IMR-90 (cell line): Measurements from ENCODE around the gene NKAPL. TPM values are rescaled to one million over a fixed set of nuclear protein-coding genes. Genes with fewer than 3 reads are reported as not detected.

Source experiments
- ATAC-seq: fragments of 200-7000 bp; cut with Tn5 transposase; 2 replicates; pipeline ENCODE4 v1.9.1; 2020; ENCODE audit warnings: low read depth, mild to moderate bottlenecking, moderate library complexity
- BruUV-seq: library from RNA; stranded (reverse); fragments of 400-500 nt; replicated peaks from 2 replicates; lab custom pipeline; 2021; lab: Mats Ljungman, UMichigan
- CTCF ChIA-PET: fragments of 300-600 bp; formaldehyde crosslinking; extraction: SDS; loops from one replicate; lab custom pipeline; 2021; ENCODE audit warnings: antibody characterized with exemption; lab: Yijun Ruan, JAX
- POLR2A ChIA-PET: fragments of 300-600 bp; sonication (Branson Sonifier 250); formaldehyde crosslinking; loops from one replicate; lab custom pipeline; 2022; ENCODE audit warnings: antibody characterized with exemption; ENCODE audit not compliant: unreplicated experiment; lab: Charles Lee
- DNase-seq: peaks from one replicate; pipeline ENCODE4 v3.0.0; 2013
- H2AFZ ChIP-seq: replicated peaks from 2 replicates; pipeline ENCODE3; 2013; ENCODE audit warnings: low read length, mild to moderate bottlenecking; ENCODE audit not compliant: poor library complexity
- H2AK5ac ChIP-seq: 2 replicates; pipeline ENCODE4 v1.6.1; 2013; ENCODE audit warnings: low read depth, low read length, inconsistent platforms
- H2AK9ac ChIP-seq: replicated peaks from 2 replicates; pipeline ENCODE3; 2013; ENCODE audit warnings: mild to moderate bottlenecking, low read depth, low read length, moderate library complexity; ENCODE audit not compliant: poor library complexity
- H2BK120ac ChIP-seq: 2 replicates; pipeline ENCODE4 v1.6.1; 2013; ENCODE audit warnings: low read depth, low read length, inconsistent platforms
- H2BK15ac ChIP-seq: 3 replicates; pipeline ENCODE4 v1.6.1; 2013; ENCODE audit warnings: low read depth, low read length, inconsistent platforms
- H2BK20ac ChIP-seq: 2 replicates; pipeline ENCODE4 v1.6.1; 2013; ENCODE audit warnings: low read depth, mild to moderate bottlenecking, inconsistent platforms, low read length, moderate library complexity
- H2BK5ac ChIP-seq: 2 replicates; pipeline ENCODE4 v1.6.1; 2013; ENCODE audit warnings: mild to moderate bottlenecking, low read depth, low read length, inconsistent platforms; ENCODE audit not compliant: poor library complexity, severe bottlenecking
- H3K14ac ChIP-seq: replicated peaks from 2 replicates; pipeline ENCODE4 v1.6.1; 2013; ENCODE audit warnings: low read depth, low read length, inconsistent platforms
- H3K18ac ChIP-seq: 2 replicates; pipeline ENCODE4 v1.6.1; 2013; ENCODE audit warnings: low read depth, low read length, control low read depth
- H3K23ac ChIP-seq: 2 replicates; pipeline ENCODE4 v1.6.1; 2013; ENCODE audit warnings: low read depth, low read length, inconsistent platforms
- H3K27ac ChIP-seq: 2 replicates; pipeline ENCODE4 v1.5.1; 2013; ENCODE audit warnings: mild to moderate bottlenecking, control low read depth, low read length; ENCODE audit not compliant: insufficient read depth
- H3K27me3 ChIP-seq: 2 replicates; pipeline ENCODE4 v1.6.1; 2013; ENCODE audit warnings: low read length; ENCODE audit not compliant: control insufficient read depth, insufficient read depth
- H3K36me3 ChIP-seq: 2 replicates; pipeline ENCODE4 v1.6.1; 2013; ENCODE audit warnings: low read length, mixed read lengths; ENCODE audit not compliant: control insufficient read depth, insufficient read depth
- H3K4ac ChIP-seq: 2 replicates; pipeline ENCODE4 v1.6.1; 2013; ENCODE audit warnings: low read depth, low read length, inconsistent platforms
- H3K4me1 ChIP-seq: 2 replicates; pipeline ENCODE4 v1.6.1; 2013; ENCODE audit warnings: low read length, mixed read lengths; ENCODE audit not compliant: control insufficient read depth, insufficient read depth
- H3K4me2 ChIP-seq: 2 replicates; pipeline ENCODE4 v1.6.1; 2013; ENCODE audit warnings: low read depth, mild to moderate bottlenecking, control low read depth, low read length, moderate library complexity
- H3K4me3 ChIP-seq: 2 replicates; pipeline ENCODE4 v1.5.1; 2013; ENCODE audit warnings: low read depth, mild to moderate bottlenecking, control low read depth, low read length, moderate library complexity; ENCODE audit not compliant: insufficient read depth
- H3K56ac ChIP-seq: 2 replicates; pipeline ENCODE4 v1.6.1; 2013; ENCODE audit warnings: low read length, inconsistent platforms; ENCODE audit not compliant: insufficient read depth; ENCODE audit errors: extremely low read depth
- H3K79me1 ChIP-seq, 2 experiments: 2 replicates each; pipeline ENCODE4 v1.6.1; 2013; ENCODE audit warnings: low read length in 2 of 2, inconsistent platforms in 1 of 2, low read depth in 1 of 2
- H3K9ac ChIP-seq: 2 replicates; pipeline ENCODE4 v1.6.1; 2013; ENCODE audit warnings: low read depth, low read length, control low read depth
- H3K9me1 ChIP-seq: 2 replicates; pipeline ENCODE4 v1.6.1; 2013; ENCODE audit warnings: low read length, inconsistent platforms; ENCODE audit not compliant: insufficient read depth
- H3K9me3 ChIP-seq: 2 replicates; pipeline ENCODE4 v1.6.1; 2013; ENCODE audit warnings: low read length; ENCODE audit not compliant: control insufficient read depth, insufficient read depth
- H4K20me1 ChIP-seq: 2 replicates; pipeline ENCODE4 v1.6.1; 2013; ENCODE audit warnings: low read length, inconsistent platforms; ENCODE audit not compliant: insufficient read depth
- H4K5ac ChIP-seq: 2 replicates; pipeline ENCODE4 v1.6.1; 2013; ENCODE audit warnings: mild to moderate bottlenecking, low read depth, low read length, control low read depth
- H4K8ac ChIP-seq, 2 experiments: 2 replicates each; pipeline ENCODE4 v1.6.1; 2013; ENCODE audit warnings: low read depth in 2 of 2, low read length in 2 of 2, control low read depth in 1 of 2, inconsistent platforms in 1 of 2
- H4K91ac ChIP-seq: 2 replicates; pipeline ENCODE4 v1.6.1; 2013; ENCODE audit warnings: low read depth, low read length, inconsistent platforms; ENCODE audit not compliant: insufficient read depth
- BHLHE40 ChIP-seq: fragments of 150-350 bp; IDR thresholded peaks from 2 replicates; pipeline ENCODE4 v1.6.1; 2016; ENCODE audit warnings: mild to moderate bottlenecking, low read depth, low read length
- CEBPB ChIP-seq: IDR thresholded peaks from 2 replicates; pipeline ENCODE4 v1.6.1; 2012; ENCODE audit warnings: low read depth, low read length, improper control_type of control experiment
- FOS ChIP-seq: fragments of 150-350 bp; IDR thresholded peaks from 2 replicates; pipeline ENCODE4 v1.6.1; 2016; ENCODE audit warnings: low read depth, low read length
- MAFK ChIP-seq: IDR thresholded peaks from 2 replicates; pipeline ENCODE4 v1.6.1; 2012; ENCODE audit warnings: low read depth, low read length, improper control_type of control experiment
- MAZ ChIP-seq: IDR thresholded peaks from 2 replicates; pipeline ENCODE4 v1.6.1; 2012; ENCODE audit warnings: low read depth, mild to moderate bottlenecking, low read length, improper control_type of control experiment, moderate library complexity, borderline replicate concordance
- POLR2A ChIP-seq: IDR thresholded peaks from 2 replicates; pipeline ENCODE4 v1.6.1; 2012; ENCODE audit warnings: mild to moderate bottlenecking, low read depth, low read length
- RAD21 ChIP-seq: IDR thresholded peaks from 2 replicates; pipeline ENCODE4 v1.6.1; 2012; ENCODE audit warnings: low read length, improper control_type of control experiment
- WGBS, 2 experiments: methylation state at CpG; one replicate each; pipeline versions ENCODE4 v1.1.5 to v1.1.7; 2013; ENCODE audit warnings: missing lambda C conversion rate in 2 of 2; ENCODE audit not compliant: insufficient read length in 1 of 2; ENCODE audit errors: extremely low coverage in 2 of 2; 5-methylcytosine and 5-hydroxymethylcytosine counted together
- dilution Hi-C: fragments of 300-500 bp; cut with HindIII; formaldehyde crosslinking; loops from one replicate; pipeline ENCODE4 v1.14.3; 2018; ENCODE audit warnings: low sequenced_read_pairs; ENCODE audit not compliant: unreplicated experiment
- in situ Hi-C: fragments of 300-500 bp; cut with MboI; formaldehyde crosslinking; loops from 3 replicates; pipeline ENCODE4 v1.14.3; 2019; ENCODE audit warnings: low sequenced_read_pairs, inconsistent platforms, mixed read lengths
- intact Hi-C: fragments of 100-400 bp; cut with micrococcal nuclease; formaldehyde crosslinking; loops from 2 replicates; pipeline ENCODE4 v1.10.0; 2022
- polyA plus RNA-seq, 3 experiments: library from polyadenylated mRNA; depleted of rRNA; stranded (reverse); fragments of >200 nt; gene quantifications; 2 replicates each; pipeline ENCODE4 v1.2.3, GENCODE V29; 2012; ENCODE audit warnings: low replicate concordance in 1 of 3
- total RNA-seq: library from RNA; depleted of rRNA; stranded (reverse); fragments of >200 nt; gene quantifications from 2 replicates; pipeline ENCODE4 v1.2.3, GENCODE V29; 2012

The NKAPL gene
- total and polyA plus RNA-seq, 2 of the 4 experiments (the other 2 are of a cell fraction): 0.51 to 0.54 TPM

DNA sequence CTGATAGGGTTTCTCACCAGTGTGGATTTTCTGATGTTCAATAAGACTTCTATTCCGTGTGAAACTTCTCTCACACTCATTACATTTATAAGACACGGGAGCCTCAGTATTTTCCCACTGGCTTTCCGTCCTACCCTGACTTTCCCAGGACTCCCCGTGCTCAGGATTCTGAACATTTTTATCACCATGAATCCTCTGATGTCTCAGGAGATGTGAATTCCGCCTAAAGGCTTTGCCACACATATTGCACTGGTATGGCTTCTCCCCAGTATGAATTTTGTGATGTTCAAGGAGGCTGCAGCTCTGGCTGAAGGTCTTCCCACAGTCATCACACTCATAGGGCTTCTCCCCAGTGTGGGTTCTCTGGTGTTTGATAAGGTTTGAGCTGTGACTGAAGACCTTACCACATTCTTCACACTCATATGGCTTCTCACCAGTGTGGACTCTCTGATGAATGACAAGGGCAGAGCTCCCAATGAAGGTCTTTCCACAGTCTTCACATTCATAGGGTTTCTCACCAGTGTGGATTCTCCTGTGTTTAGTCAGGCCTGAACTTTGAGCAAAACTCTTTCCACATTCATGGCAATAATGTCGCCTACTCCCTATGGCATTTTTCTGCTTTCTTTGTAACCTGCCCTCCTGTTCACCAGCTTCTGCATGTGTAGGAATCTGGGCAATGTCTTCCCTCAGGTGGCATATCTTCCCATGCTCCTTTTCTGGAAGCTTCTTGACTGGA lies 13.7 kb upstream of the NKAPL start:
- H2BK20ac ChIP-seq: no peak overlapping the region
- no peak overlapping the region for H2BK120ac ChIP-seq
- H3K4ac ChIP-seq: no peak overlapping the region
- no peak overlapping the region for H3K4me2 ChIP-seq
- no peak overlapping the region for H4K5ac ChIP-seq
- CTCF ChIA-PET: no interaction called here
- H3K27me3 ChIP-seq: no peaks in the 10 kb centered on the region
- H3K18ac ChIP-seq: no peak overlapping the region
- no peak overlapping the region for H3K56ac ChIP-seq
- H3K79me1 ChIP-seq: peaks cover 0 to 9% of the 10 kb centered on the region in 2 experiments; a peak in 3 of 4 replicates
- no peaks in the 10 kb centered on the region for H3K9me3 ChIP-seq
- no peak overlapping the region for H2BK15ac ChIP-seq
- no peak overlapping the region for H4K8ac ChIP-seq
- ATAC-seq (no peak), DNase-seq (no peak)
- H3K9me1 ChIP-seq: no peaks in the 10 kb centered on the region
- in situ Hi-C loops: no loop called here
- H3K4me3 ChIP-seq: no peak overlapping the region
- H2BK5ac ChIP-seq: no peak overlapping the region
- H4K91ac ChIP-seq: no peak overlapping the region
- H3K36me3 ChIP-seq: peaks cover 29% of the 10 kb centered on the region
- TF ChIP-seq CEBPB (no peak), RAD21 (no peak), POLR2A (no peak), BHLHE40 (no peak), FOS (no peak), MAZ (no peak), MAFK (no peak)
- BruUV-seq: no TSS peak
- dilution Hi-C loops: no loop called here
- H2AFZ ChIP-seq: no peak overlapping the region
- H3K4me1 ChIP-seq: no peaks in the 10 kb centered on the region
- no peak overlapping the region for H2AK9ac ChIP-seq
- no peak overlapping the region for H3K27ac ChIP-seq
- no peak overlapping the region for H3K14ac ChIP-seq
- H3K23ac ChIP-seq: no peak overlapping the region; the same call in 1 of the 2 replicates
- 100% methylated on average over 2 of the region's 6 CpGs; no CpG with 5 or more reads in 1 of the 2 experiments for WGBS, 2 experiments
- H2AK5ac ChIP-seq: no peak overlapping the region
- POLR2A ChIA-PET: no interaction called here
- no peak overlapping the region for H3K9ac ChIP-seq
- intact Hi-C loops: no loop called here
- no peaks in the 10 kb centered on the region for H4K20me1 ChIP-seq
